SW 1271 (cell line): ENCODE results near the gene SEMA3F.
A peak's percentile ranks its signal among the peaks of the same experiment; 100 is the strongest.

Experiments used
- DNase-seq, 2 experiments: peaks; one replicate each; lab custom pipeline; 2025; lab: John Stamatoyannopoulos, UW

The SEMA3F gene

DNA sequence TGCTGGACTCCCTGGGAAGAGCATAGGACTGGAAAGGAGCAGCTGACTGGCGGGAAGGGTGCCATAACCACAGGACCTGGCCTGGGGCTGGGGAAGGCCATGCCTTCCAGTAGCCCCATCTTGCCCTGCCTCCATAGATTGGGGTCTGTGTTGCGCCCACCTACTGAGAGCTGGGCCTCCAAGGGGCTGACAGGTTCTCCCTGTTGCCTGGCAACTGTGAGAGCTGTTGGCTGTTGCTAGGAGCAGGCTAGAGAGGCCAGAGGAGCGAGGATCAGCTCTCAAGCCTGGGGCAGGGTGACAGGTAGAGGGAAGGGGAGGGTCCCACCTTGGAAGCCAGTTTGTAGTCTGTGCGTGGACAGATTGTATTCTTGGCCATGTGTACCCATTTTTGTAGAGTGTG lies 78.1 kb downstream of the SEMA3F start:
- no peak for DNase-seq

DNA sequence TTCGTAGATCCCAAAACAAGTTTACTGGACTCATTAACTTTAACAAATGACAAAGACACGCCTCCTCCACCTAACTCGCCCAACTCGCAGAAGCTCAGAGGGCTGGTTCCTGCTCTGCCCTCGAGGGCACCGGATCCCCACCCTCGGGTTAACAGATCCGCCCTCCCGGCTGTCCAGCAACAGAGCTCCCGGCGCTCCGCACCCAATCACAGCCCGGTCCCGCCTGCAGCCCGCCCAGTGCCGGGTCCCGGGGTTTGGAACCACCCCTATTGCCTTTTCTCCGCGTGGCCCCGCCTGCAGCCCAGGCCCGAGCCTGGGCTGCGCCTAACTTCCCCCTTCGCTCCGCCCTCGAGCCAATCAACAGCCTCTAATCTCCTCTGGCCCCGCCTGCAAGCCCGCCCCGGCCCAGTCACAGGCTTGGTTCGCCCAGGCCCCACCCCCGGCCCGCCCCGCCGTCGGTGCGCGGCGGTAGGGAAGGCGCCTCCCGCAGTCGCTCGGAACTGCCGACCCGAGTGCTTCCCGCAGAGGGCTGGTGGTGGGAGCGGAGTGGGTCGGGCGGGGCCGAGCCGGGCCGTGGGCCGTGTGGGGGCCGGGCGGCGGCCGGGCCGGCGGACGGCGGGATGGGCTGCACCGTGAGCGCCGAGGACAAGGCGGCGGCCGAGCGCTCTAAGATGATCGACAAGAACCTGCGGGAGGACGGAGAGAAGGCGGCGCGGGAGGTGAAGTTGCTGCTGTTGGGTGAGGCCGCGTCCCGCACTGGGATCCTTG lies 80.8 kb downstream of the SEMA3F start, which contains the start of gene GNAI2:
Gene GNAI2, plus strand, starts transcription at position 489 of the 768 bp plus-strand sequence. Its CDS starts 132 bp downstream, at position 621.
- DNase-seq: peak; percentile 88 to 93

DNA sequence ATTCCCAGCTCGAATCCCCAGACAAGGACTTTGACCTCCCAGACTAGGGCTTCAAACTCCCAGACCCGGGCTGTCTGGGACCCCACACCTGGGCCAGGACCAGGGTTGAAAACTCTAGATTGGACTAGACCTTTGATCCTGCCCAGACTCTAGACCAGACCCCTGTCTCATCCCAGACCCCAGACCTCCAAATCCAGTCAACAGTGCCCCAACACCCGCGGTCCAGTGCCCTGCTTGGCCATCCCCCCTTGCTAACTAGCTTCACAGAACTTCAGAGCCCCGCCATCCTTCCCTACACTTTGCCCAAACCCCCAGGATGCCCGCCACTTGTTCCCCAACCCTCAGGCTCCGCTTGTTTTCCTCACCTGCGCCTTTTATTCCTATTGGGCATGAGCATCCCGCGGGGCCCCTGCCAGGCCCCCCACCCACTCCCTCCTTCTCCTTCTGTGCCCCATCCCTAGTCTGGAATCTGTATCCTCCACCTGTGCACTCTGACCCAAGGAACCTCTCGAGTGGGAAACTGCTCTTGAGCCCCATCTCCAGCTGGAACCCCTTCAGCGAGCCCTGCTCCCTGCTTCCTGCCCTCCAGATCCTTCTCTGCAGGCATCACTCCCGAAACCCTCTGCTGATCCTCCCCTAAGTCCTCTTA lies 81.5 kb downstream of the SEMA3F start:
- DNase-seq: no peak

DNA sequence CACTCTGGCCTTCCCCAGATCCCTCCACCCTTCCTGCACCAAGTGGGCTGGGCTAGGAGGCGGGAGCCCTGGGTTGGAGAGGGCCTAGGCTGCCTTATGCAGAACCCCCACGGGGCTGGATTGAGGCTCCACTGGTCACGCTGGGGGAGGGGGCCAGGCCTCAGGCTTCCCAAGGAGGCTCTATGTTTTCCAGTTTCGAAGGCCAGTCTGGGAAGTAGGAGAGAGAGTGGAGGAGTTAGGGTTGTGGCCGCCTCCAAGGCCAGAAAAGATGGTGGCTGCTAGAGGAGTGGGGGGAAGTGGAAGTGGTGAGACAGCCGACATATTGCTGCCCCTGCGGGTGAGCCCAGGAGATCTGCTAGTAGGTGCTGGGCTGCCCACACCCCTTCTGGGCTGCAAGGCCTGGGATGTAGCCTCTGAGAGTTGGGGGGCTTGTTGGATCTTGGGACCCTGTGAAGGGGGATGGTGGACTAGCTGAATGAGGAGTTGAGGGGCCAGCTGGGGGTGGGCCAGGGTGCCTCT lies 82.1 kb downstream of the SEMA3F start:
- no peak for DNase-seq

DNA sequence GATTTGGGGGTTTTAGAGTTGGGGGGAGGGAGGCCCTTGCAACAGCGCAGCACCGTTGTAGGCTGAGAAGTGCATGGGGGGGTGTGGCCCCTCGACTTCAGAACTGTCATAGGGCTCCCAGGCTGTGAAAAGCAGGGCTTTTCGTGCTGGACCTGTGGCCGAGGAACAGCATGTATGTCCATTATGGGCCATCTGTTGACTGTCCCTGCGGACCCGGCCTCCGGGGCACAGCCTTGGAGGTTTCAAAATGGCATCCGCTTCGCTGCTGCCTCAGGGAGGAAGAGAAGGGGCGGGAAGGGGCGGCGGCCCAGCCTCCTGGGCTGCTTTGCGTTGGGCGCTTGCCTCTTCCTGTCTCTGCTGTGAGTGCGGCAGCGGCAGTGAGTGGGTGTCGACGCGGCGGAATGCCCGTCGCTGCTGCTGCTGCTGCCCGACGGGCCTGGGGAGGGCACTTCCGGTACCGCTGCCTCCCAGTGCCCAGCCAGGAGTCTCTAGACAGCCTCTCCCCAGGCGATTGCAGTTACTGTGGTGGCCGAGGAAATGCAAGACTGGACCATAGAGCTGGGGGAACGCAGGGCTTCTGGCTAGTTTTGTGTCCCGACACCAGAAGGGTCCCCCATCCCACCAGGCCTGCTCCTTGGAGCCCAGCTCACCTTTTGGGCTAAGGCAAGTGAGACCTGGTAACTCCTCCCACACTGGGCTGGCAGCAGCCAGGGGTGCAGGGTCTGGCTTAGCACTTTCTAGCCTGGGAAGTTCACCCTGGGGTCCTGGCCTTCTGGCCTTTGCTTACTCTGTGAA lies 82.8 kb downstream of the SEMA3F start:
- DNase-seq: peak; percentile 45 to 74

DNA sequence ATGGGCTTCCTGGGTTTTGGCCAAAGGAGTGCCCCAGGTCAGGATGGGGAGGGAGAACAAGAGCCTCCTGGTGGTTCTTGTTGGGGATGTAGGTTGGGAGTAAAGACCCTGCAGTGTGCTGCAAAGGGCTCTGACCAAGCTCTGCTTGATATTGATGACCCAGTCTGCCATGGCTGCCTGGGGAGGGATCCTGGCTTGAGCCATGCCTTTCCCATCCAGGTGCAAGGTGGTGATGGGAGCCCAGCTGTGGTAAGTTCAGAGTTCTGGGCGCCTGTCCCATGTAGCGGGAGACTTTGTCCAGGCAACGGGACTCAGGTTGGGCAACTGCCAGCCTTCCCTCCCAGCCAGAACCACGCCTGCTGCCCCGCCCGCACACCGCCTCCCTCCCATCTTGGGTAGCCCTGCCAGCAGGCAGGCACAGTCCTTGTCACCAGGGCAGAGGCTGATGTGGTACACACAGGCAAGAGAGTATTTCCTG lies 83.5 kb downstream of the SEMA3F start:
- DNase-seq: no peak
